CD4-positive, alpha-beta T cell treated with Interleukin-4 for 1 hour (primary cell): ENCODE data around the gene MGRN1.
A peak's percentile ranks its signal among the peaks of the same experiment; 100 is the strongest.

ENCODE experiments used
- DNase-seq, 2 donors: peaks; one replicate each; pipeline ENCODE4 v3.0.0-alpha.2; 2020 to 2022

The MGRN1 gene

DNA sequence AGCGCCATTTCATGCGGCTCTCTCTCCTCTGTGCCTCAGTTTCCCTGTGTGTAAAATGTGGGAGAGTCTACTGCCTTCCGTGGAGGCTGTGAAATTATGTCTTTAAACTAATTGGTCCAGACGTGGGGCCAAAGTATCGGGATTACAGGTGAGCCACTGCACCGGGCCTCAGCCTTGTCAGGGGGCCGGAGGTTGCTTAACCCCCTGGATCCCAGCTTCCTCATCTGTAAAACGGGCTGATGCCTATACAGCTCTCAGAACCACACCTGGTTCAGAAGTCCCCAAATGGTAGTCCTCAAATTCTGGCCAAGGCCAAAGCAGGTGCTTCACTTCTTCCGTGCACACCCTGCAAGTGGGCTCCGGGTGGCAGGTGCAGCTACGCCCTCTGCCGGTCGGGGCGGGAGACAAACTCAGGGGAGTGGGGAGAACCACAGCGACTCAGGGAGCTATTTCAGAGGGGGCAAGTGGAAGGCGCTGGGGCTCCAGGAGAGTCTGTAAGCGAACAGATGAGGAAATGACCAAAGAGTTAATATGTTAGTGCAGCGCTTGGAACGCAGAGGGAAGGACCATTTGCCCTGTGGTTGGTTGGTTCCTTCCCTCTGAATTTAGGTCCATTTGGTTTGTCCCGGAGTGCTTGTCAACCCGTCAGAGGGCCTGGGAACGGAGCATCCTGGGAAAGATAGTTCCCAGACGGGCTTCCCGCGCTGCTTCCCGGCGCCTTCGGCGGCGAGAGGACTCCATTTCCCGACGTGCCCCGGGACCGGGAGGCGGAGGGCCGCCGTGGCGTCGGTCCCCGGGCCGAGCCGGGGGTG lies at the start of gene MGRN1:
Gene MGRN1, plus strand, starts transcription at position 812 of the 812 bp plus-strand sequence. CDS start 135 bp downstream, outside the sequence.
- peak; percentile 95 to 96 for DNase-seq

- no peak for DNase-seq
These were observed 49.5 kb upstream of the MGRN1 start for GRCh38 chr16:4574919-4575705.

GRCh38 chr16:4576008-4576407 lies 48.6 kb upstream of the MGRN1 start:
- DNase-seq = no peak

GRCh38 chr16:4578961-4579530 lies 45.6 kb upstream of the MGRN1 start:
- DNase-seq = no peak

- DNase-seq = no peak
These were observed 44.4 kb upstream of the MGRN1 start for GRCh38 chr16:4580250-4580649.

GRCh38 chr16:4583906-4584305 lies 40.7 kb upstream of the MGRN1 start:
- no peak for DNase-seq

GRCh38 chr16:4586291-4586690 lies 38.3 kb upstream of the MGRN1 start:
- no peak for DNase-seq

DNA sequence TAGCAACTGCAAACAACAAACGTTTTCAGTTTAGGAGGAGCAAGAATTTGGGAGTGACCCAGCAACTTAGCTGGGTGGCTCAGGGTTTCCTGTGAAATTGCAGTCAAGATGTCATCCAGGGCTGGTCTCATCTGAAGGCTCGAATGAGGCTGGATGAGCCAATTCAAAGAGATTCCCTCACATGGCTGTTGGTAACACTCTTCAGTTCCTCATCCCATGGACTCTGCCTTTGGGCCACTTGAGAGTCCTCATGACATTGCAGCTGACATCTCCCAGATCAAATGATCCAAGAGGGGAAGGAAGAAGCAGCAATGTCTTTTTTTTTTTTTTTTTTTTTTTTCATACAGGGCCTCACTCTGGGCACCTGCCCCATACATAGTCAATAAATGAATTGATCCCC lies 36.2 kb upstream of the MGRN1 start:
- no peak for DNase-seq

DNA sequence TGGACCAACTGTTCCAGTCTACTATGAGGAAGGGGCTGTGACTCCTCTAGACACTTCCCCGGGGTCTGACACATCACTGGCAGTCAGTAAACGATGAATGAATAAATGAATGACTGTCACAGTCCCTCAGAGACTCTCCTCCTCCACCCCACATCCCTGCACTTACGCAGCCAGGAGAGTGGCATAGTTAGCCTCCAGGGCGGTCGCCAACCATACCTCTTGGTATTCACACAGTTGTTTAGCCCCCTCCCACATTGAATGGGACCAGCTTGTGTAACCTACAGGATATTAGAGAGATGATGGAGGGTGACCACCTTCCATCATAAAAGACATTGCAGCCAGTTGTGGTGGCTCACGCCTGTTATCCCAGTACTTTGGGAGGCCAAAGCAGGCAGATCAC lies 35.7 kb upstream of the MGRN1 start:
- DNase-seq = no peak

GRCh38 chr16:4591191-4591590 lies 33.4 kb upstream of the MGRN1 start:
- DNase-seq = no peak

DNA sequence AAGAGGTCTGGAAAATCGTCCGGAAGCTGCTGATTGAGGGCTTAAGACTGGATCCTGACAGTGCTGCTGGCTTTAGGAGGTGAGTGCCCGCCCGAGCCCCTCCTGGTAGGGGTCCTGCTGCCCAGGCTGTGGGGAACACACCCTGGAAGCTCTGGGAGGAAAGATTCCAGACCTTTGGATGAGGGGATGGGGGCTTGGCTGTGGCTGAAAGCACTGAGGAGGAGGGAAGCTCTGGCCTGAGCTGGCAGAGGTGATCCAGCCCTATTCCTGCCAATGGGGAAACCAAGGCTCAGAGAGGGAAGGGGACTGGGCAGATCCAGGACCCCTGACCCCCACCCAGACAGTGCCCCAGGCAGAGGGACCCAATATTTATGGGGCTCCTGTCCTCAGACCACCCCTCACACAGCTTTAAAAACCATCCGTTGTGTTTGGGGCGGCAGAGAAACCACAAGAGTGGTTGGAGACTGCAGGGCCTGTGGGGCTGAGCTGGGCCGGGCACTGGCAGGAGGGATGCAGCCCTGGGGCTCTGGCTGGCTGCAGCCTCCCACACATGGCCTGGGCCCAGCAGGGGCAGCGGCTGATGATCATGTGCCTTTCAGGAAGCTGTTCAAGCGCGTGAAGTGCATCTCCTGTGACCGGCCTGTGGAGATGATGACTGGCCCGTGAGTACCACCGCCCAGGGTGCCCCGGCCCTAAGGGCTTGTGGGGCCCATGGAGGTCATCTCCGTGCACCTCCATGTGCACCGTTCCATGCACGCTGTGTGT lies 32.7 kb upstream of the MGRN1 start:
- no peak for DNase-seq

- DNase-seq = no peak
These were observed 31.5 kb upstream of the MGRN1 start for GRCh38 chr16:4593086-4593485.

DNA sequence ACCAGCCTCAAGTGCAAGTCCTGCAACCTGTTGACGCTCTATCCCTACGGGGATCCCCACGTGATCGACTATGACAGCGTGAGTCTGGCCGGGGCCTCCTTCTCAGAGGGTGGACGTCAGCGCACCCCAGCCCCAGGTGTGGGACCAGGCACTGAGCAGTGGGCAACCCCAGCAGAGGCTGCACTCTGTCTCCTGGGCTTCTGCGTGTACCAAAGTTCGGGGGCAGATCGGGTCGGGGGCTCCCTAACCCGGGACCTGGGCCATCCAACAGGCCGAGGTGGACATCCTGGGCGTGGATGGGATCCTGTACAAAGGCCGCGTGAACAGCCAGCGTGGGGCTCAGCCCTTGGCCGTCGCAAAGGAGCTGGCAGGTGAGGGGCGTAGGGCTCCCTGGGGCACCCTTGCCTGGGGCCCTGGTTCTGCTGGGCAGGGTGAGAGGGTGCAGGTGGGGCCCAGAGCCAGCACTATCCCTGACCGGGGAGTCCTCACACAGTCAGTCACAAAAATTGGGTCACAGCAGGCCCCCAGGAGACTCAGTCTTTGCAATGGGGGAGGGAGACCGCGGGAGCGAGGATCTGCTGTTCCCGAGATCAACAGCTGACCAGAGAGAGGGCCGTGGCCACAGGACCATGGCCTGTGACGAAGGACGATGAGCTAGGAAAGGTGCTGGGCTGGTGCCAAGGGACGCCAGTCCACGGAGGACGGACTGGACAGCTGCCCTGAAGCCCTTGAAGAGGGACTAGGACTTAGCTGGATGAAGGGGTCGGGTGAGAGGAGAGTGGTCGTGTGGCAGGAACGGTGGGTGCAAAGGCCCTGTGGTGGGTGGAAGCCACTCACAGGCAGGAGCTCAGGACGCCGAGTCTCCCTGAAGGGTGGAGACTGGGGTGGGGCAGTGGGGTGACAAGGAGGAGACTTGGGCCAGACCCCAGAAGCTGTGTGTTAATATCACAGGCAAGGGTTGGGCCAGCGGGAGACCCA lies 29.9 kb upstream of the MGRN1 start:
- no peak for DNase-seq

DNA sequence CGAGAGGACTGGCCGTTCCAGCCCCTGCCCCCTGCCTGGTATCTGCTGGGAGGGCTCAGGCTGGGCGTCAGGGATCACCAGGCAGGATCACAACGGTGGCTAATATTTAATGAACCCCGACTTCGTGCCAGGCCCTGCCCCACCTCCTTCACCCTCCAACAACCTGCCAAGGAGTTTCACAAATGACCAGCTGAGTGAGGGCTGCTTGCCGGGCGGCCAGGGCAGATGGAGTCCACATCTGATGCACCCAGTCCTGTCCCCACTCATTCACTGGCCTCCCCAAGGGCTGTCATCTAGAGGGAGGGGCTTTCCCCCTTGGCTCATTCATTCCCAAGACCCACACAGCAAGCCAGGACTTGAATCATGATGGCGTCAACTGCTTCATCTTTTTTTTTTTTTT lies 27.5 kb upstream of the MGRN1 start:
- no peak for DNase-seq

- no peak for DNase-seq
These were observed 25.6 kb upstream of the MGRN1 start for GRCh38 chr16:4599037-4599436.

DNA sequence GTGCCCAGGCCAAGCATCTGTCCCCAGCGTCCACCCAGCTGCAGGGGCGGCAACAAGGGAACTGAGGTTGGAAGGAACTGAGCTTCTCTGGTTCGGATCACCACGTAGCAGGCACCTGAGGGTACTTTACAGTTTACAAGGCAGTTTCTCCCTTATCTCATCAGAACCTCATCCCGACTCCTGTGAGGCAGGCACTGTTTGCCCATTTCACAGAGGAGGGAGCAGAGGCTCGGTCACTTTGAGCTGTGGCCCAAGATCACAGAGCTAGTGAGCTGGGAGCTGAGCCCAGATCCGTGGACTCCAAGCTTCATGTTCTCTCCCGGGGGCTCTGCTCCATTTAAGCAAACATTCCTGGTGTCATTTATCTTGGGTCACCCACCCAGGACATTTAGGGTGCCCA lies 25.1 kb upstream of the MGRN1 start:
- no peak for DNase-seq

DNA sequence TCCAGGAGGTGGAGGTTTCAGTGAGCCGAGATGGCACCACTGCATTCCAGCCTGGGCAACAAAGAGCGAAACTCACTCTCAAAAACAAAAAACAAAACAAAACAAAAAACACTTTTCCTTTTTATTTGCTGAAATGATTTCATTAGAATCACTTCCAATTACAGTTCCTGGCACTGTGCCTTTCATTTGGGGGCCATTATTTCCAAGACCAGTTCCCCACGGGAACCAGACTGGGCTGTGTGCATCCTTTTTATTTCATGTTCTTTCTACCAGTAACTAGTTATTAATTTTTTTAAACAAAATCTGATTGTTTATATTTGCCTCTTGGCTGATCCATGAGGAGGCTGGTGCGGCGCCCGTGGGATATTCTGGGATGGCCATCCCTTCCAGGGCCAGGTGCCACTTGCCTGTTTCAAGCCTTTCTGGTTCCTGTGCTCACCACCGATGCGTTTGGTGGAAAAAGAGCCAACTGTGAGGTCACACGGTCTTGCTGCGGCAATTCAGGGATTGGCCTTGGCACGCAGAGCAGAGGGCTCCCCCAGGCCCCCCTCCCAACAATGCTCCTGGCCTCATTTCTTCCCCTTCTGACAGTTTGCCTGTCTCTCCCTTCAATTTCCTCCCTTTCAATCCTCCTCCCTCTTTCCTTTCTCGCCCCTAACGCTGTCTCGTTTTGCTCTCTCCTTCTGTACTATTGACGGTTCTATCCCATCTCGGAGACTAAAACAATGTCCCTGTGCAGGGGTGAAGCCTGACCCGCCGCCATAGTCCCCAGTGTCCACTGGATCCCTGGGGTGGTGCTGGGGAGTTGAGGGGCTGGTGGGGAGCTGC lies 23.4 kb upstream of the MGRN1 start:
- no peak for DNase-seq

DNA sequence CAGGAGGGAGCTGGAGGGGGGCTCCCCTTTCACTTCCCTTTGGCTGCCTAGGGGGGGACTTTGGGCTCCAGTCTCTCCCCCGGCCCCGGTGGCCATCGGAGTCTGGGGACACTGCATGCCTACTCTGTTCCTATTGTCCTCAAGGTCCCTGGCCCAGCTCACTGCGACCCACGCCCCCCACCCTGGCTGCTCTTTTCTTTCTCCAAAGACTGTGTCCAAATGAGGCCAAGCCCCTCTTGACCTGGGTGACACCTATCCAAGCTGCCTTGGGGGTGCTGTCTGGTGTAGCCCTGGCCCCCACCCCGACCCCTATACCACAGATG lies 22.8 kb upstream of the MGRN1 start:
- no peak for DNase-seq

DNA sequence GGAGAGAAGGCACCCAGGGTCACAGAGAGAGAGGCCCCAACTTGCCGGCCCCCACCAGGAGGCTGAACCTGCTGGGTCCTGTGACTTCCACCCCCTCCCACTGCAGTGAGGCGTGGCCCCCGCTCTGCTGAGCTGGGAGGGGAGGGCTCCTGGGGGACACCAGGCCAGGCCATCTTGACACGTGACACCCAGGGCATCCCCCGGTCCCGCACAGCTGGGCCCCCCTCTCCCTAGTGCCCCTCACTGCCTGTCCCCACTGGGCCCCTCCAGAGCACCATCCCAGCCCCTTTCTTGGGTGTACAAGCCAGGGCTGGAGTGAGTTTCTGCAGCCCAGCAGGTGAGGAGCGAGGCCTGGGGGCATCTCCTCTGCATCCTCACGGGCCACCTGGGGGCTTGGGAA lies 22.3 kb upstream of the MGRN1 start:
- no peak for DNase-seq

DNA sequence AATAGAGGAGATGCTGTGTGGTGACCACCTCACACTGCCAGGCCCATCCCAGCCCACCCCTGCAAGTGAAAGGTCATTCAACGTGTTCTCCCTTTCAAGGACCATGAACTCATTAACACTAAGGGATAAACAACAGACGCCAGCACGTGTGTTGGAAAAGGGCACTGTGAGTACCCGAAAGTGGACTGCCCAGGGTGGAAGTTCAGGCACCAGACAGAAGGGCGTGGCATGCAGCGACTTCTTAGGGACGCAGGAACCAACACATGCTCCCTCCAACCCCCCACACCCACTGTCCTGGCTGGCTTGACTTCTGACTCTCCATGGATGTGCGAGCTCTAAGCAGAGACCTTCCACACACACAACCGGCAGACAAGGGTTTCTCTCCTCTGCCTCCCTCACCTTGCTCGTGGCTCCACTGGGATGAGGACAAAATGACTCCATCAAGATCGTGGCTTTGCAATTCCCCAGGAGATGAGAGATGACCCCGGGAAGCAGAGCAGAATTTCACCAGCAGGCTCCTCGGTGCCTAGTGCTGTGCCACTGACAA lies 20.9 kb upstream of the MGRN1 start:
- no peak for DNase-seq

GRCh38 chr16:4604401-4604800 lies 20.2 kb upstream of the MGRN1 start:
- DNase-seq = no peak
